Left ventricle myocardium inferior (tissue), 1 donor: ENCODE results near the gene STK38L. TPM values are rescaled to one million over a fixed set of nuclear protein-coding genes. Genes with fewer than 3 reads are reported as not detected.

Source experiments
- DNase-seq: peaks from one replicate; pipeline ENCODE4 v3.0.0-alpha.2; 2020
- H3K27ac ChIP-seq: fragments of 200-600 bp; replicated peaks from 2 replicates; pipeline ENCODE4 v1.8.0; 2021
- H3K27me3 ChIP-seq: fragments of 200-600 bp; 2 replicates; pipeline ENCODE4 v1.8.0; 2021; ENCODE audit warnings: low read depth
- H3K36me3 ChIP-seq: fragments of 200-600 bp; 2 replicates; pipeline ENCODE4 v1.8.0; 2021
- H3K4me1 ChIP-seq: fragments of 200-600 bp; 2 replicates; pipeline ENCODE4 v1.8.0; 2021
- H3K4me3 ChIP-seq: fragments of 200-600 bp; 2 replicates; pipeline ENCODE4 v1.8.0; 2021; ENCODE audit warnings: mild to moderate bottlenecking, moderate library complexity
- H3K9me3 ChIP-seq: fragments of 200-600 bp; replicated peaks from 2 replicates; pipeline ENCODE4 v1.8.0; 2021
- CTCF ChIP-seq: fragments of 200-600 bp; IDR thresholded peaks from 2 replicates; pipeline ENCODE4 v1.8.0; 2021; ENCODE audit warnings: antibody characterized with exemption, mild to moderate bottlenecking, borderline replicate concordance
- intact Hi-C: fragments of 100-400 bp; cut with micrococcal nuclease; formaldehyde crosslinking; loops from one replicate; pipeline ENCODE4 v1.11.0; 2022
- total RNA-seq: library from RNA; stranded (reverse); fragmentation: NEBNext Ultra II Directional; extraction: Animal tissue kit (Norgen Biotek cat#: 25700); gene quantifications from one replicate; pipeline ENCODE4 v1.2.1, GENCODE V29; 2021
- donor health status: DM: no; HTN: yes; CAD: no; lungs with severe emphysema.

Gene STK38L
- total RNA-seq, 1 donor from 2014 or later = 75.4 TPM

DNA sequence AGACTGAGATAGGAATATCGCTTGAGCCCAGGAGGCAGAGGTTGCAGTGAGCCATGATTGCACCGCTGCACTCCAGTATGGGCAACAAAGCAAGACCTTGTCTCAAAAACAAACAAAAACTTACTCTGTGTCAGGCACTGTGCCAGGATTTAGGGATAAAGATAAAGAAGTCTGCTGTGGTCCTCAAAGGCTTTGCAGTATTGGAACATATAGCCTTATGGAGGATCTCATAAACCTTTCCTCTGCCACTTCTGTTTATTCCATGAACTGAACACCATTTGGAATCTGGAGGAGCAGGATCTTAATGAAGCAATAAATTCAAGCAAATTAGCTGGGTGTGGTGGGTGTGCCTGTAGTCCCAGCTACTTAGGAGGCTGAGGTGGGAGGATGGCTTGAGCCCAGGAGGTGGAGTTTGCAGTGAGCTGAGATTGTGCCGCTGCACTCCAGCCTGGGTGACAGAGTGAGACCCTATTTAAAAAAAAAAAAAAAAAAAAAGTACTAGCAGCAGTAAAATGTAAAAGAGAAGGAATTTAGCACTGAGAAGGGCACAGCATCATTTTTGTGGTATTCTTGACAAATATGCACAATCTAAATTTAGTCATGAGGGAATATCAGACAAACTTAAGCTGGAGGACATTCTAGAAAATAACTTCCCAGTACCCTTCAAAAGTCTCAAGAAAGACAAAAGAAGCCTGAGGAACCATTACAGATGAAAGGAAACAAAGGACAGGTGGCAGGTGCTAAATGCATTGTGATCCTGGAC is 115.7 kb downstream of the STK38L start:
- no peak overlapping the region for H3K4me3 ChIP-seq
- TF ChIP-seq CTCF = no peak
- no peak for DNase-seq
- no peaks in the 10 kb centered on the region for H3K9me3 ChIP-seq
- no peaks in the 10 kb centered on the region for H3K4me1 ChIP-seq
- no peak overlapping the region for H3K27ac ChIP-seq
- H3K27me3 ChIP-seq = no peaks in the 10 kb centered on the region
- no peaks in the 10 kb centered on the region for H3K36me3 ChIP-seq
- intact Hi-C loops = no loop called here

DNA sequence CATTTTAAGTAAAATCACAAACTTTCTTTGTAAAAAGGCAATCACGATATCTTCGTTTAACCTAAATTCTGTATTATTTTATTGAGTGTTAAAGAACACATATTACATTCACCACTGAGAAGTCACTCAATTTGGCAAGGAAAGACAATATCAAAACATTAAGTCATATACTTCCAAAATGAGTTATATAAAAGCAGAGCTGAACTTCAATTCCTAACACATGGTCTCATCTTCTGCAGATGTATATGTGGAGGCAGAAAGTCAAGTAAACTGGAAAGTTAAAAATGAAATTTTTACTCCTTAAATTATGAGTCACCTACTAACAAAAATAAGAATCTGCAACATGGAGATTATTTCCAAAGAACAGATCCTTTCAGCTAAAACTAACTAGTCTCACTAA is 117.3 kb downstream of the STK38L start:
- Histone ChIP-seq H3K27ac (no peak overlapping the region), H3K4me3 (no peak overlapping the region), H3K9me3 (no peaks in the 10 kb centered on the region), H3K36me3 (no peaks in the 10 kb centered on the region), H3K4me1 (no peaks in the 10 kb centered on the region), H3K27me3 (no peaks in the 10 kb centered on the region)
- no peak for TF ChIP-seq CTCF
- DNase-seq = no peak
- intact Hi-C loops = no loop called here

DNA sequence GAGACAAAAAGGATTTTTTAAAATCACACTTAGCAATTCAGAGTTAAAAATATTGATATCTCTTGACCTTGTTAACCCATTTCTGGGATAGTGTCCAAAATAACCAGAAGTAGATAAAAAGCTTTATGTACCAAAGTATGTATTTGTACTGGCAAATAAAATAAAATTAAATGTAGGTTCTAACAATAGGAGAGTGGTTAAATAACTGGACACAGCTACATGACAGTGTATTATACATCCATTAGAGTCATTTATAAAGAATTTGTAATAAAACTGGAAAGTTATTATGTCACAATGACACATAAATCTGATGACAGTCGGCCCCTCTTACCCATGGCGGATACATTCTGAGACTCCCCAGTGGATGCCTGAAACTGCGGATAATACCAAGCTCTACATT is 122.5 kb downstream of the STK38L start:
- no peaks in the 10 kb centered on the region for H3K9me3 ChIP-seq
- TF ChIP-seq CTCF = no peak

DNA sequence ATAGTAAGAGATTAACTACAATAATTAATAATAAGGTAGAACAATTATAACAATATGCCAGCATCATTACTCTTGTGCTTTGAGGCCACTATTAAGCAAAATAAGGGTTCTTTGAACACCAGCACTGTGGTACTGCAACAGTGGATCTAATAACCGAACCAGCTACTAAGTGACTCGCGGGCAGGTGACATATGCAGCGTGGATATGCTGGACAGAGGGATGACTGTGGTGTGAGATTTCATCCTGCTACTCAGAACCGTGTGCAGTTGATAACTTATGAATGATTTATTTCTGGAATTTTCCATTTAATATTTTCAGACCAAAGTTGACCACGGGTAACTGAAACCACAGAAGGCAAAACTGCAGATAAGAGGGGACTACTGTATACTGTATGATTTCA is 123.0 kb downstream of the STK38L start:
- Histone ChIP-seq H3K27ac (no peak overlapping the region), H3K9me3 (no peaks in the 10 kb centered on the region), H3K36me3 (no peaks in the 10 kb centered on the region), H3K4me3 (no peak overlapping the region), H3K4me1 (no peaks in the 10 kb centered on the region), H3K27me3 (no peaks in the 10 kb centered on the region)
- no peak for TF ChIP-seq CTCF
- intact Hi-C loops = no loop called here
- DNase-seq = no peak

More for the DNA sequence above, 122.5 kb downstream of the STK38L start:
- Histone ChIP-seq H3K4me1 (no peaks in the 10 kb centered on the region), H3K4me3 (no peak overlapping the region), H3K36me3 (no peaks in the 10 kb centered on the region), H3K27ac (no peak overlapping the region), H3K27me3 (no peaks in the 10 kb centered on the region)
- no peak for DNase-seq
- intact Hi-C loops = no loop called here

Other genes with a start within 250 kb of the STK38L start
- gene TM7SF3, start 229.9 kb upstream of the STK38L start, total RNA-seq = 23.2 TPM
- gene MED21, start 221.7 kb upstream of the STK38L start, total RNA-seq = 53.6 TPM
- not detected for gene C12orf71, start 161.7 kb upstream of the STK38L start, total RNA-seq
- 1.5 TPM for gene BMAL2, start 88.5 kb downstream of the STK38L start, total RNA-seq
- gene SMCO2, start 202.4 kb downstream of the STK38L start, total RNA-seq = not detected